ENCODE results near the gene TTC23. TPM values are rescaled to one million over a fixed set of nuclear protein-coding genes. Genes with fewer than 3 reads are reported as not detected.

Gene TTC23
- total and polyA plus RNA-seq, 8 donors = 3.8 to 75.3 (median 14.8) TPM

DNA sequence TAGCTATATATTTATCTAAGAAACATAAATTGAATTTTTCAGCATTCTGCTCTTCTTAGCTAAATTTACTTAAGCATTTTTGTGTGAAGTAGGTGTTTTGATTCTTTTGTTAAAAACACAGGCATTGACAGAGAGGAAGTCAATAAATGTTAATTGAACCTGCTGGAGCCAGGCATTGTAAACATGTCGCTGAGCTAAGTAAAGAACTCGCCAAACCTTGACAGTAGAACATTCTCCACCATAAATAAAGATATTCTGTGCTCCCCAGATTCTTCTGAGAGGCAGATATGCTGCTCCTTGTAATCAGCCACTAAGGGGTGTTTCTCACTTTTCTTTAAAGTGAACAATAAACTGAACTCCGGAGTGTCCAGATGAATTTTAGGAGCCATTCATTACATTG lies 106.1 kb downstream of the TTC23 start:
- DNase-seq = no peak
- no peak overlapping the region for H3K4me3 ChIP-seq
- intact Hi-C loops (cut with DNase I; ENCODE audit: low total_unique reads) = no loop called here
- H3K36me3 ChIP-seq = peaks cover 0 to 21% (median 11%) of the 10 kb centered on the region in 4 donors
- H3K27me3 ChIP-seq = no peaks in the 10 kb centered on the region
- TF ChIP-seq POLR2A (IDR thresholded peaks at IDR 0.05) (no peak), POLR2AphosphoS5 (IDR thresholded peaks at IDR 0.05) (no peak), EP300 (IDR thresholded peaks at IDR 0.05) (no peak)
- H3K4me1 ChIP-seq = peaks cover 0 to 60% (median 14%) of the 10 kb centered on the region in 4 donors
- 36 to 51% (median 49%) methylated on average over 3 of the region's 3 CpGs for WGBS, 5 donors
- peak overlapping the region in 4 of 5 donors; percentile 57 to 96 (median 66) for H3K27ac ChIP-seq
- no peaks in the 10 kb centered on the region for H3K9me3 ChIP-seq

DNA sequence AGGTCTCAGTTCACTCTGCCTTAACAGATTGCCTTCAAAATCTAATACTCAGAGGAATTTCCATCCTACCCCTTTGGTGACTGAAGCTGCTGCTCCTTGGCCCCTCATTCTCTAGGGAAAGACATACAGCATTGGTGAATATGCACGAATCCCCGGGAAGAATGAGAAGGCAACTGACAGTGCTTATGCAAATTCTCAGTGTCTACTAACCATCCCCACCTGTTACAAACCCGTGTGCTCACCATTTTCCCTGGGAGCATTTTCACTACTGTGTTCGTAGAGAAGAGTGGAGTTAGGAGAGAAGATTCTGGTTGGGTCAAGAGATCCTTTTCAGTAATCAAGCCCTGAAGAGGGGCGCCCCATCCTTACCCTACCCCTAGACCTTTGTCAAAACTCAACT lies 106.8 kb downstream of the TTC23 start:
- TF ChIP-seq POLR2A (IDR thresholded peaks at IDR 0.05) (no peak), POLR2AphosphoS5 (IDR thresholded peaks at IDR 0.05) (no peak), EP300 (IDR thresholded peaks at IDR 0.05) (no peak)
- TF ChIP-seq, protein P1, sequence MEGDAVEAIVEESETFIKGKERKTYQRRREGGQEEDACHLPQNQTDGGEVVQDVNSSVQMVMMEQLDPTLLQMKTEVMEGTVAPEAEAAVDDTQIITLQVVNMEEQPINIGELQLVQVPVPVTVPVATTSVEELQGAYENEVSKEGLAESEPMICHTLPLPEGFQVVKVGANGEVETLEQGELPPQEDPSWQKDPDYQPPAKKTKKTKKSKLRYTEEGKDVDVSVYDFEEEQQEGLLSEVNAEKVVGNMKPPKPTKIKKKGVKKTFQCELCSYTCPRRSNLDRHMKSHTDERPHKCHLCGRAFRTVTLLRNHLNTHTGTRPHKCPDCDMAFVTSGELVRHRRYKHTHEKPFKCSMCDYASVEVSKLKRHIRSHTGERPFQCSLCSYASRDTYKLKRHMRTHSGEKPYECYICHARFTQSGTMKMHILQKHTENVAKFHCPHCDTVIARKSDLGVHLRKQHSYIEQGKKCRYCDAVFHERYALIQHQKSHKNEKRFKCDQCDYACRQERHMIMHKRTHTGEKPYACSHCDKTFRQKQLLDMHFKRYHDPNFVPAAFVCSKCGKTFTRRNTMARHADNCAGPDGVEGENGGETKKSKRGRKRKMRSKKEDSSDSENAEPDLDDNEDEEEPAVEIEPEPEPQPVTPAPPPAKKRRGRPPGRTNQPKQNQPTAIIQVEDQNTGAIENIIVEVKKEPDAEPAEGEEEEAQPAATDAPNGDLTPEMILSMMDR (IDR thresholded peaks at IDR 0.05) = no peak

DNA sequence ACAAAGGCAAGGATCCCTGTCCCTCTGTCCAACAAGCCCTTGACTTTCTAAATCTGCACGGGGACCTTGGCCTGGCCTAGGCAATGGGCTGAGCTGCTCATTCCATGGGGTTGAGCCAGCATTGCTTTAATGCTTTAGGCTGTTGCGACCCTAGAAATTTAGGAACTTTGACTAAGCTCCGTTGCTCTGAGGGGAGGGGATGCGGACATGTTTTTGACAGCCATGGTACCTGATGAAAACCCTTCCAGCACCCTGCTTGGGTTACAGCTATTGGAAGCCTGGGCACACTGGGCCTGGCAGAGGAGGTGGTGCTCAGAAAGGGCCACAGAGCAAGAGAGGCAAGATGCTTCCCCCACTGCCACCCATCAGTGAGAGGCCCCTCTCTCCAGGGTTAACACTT lies 107.4 kb downstream of the TTC23 start:
- Histone ChIP-seq H3K36me3 (peaks cover 7 to 28% (median 22%) of the 10 kb centered on the region in 4 donors), H3K27me3 (no peaks in the 10 kb centered on the region), H3K27ac (peak overlapping the region in 3 of 5 donors; percentile 57 to 96 (median 69)), H3K9me3 (no peaks in the 10 kb centered on the region), H3K4me3 (no peak overlapping the region), H3K4me1 (peaks cover 0 to 60% (median 14%) of the 10 kb centered on the region in 4 donors)
- DNase-seq = no peak
- intact Hi-C loops (cut with DNase I; ENCODE audit: low total_unique reads) = no loop called here
- 79 to 91% (median 88%) methylated on average over 4 of the region's 4 CpGs for WGBS, 5 donors
- TF ChIP-seq, protein P1 (IDR thresholded peaks at IDR 0.05) = no peak
- TF ChIP-seq POLR2AphosphoS5 (IDR thresholded peaks at IDR 0.05) (no peak), EP300 (IDR thresholded peaks at IDR 0.05) (no peak)

More for the DNA sequence above, 106.8 kb downstream of the TTC23 start:
- intact Hi-C loops (cut with DNase I; ENCODE audit: low total_unique reads) = no loop called here
- H3K36me3 ChIP-seq = peaks cover under 1 to 22% (median 16%) of the 10 kb centered on the region in 4 donors
- peaks cover 0 to 60% (median 14%) of the 10 kb centered on the region in 4 donors for H3K4me1 ChIP-seq
- H3K27ac ChIP-seq = peak overlapping the region in 3 of 5 donors; percentile 57 to 96 (median 69)
- no peaks in the 10 kb centered on the region for H3K27me3 ChIP-seq
- no peak for DNase-seq
- 75 to 85% (median 81%) methylated on average over 5 of the region's 5 CpGs for WGBS, 5 donors
- H3K4me3 ChIP-seq = no peak overlapping the region
- H3K9me3 ChIP-seq = no peaks in the 10 kb centered on the region

DNA sequence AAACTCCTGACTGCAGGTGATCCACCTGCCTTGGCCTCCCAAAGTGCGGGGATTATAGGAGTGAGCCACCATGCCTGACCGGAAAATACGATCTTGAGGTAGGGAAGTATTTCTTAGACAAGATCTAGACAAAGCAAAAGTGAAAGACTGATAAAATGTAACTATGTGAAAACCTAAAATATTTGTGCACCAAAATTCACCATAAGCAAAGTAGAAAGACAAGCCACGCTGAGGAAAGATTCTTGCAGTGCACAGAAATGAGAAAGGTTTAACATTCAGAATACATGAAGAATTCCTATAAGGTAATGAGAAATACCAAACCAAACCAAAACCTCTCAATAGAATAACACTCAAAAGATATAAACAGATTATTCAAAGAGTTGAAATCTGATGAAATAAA lies 108.8 kb downstream of the TTC23 start:
- Histone ChIP-seq H3K4me3 (no peak overlapping the region), H3K9me3 (no peaks in the 10 kb centered on the region), H3K36me3 (peaks cover 7 to 29% (median 26%) of the 10 kb centered on the region in 4 donors), H3K4me1 (peaks cover 0 to 53% (median 10%) of the 10 kb centered on the region in 4 donors), H3K27ac (peak overlapping the region in 1 of 5 donors; percentile 96), H3K27me3 (no peaks in the 10 kb centered on the region)
- intact Hi-C loops (cut with DNase I; ENCODE audit: low total_unique reads) = no loop called here
- DNase-seq = no peak
- 92 to 100% (median 99%) methylated on average over 4 of the region's 4 CpGs for WGBS, 5 donors
- no peak for TF ChIP-seq EP300 (IDR thresholded peaks at IDR 0.05)
- TF ChIP-seq POLR2A (IDR thresholded peaks at IDR 0.05) = no peak
- TF ChIP-seq, protein P1 (IDR thresholded peaks at IDR 0.05) = no peak
- no peak for TF ChIP-seq POLR2AphosphoS5 (IDR thresholded peaks at IDR 0.05)

DNA sequence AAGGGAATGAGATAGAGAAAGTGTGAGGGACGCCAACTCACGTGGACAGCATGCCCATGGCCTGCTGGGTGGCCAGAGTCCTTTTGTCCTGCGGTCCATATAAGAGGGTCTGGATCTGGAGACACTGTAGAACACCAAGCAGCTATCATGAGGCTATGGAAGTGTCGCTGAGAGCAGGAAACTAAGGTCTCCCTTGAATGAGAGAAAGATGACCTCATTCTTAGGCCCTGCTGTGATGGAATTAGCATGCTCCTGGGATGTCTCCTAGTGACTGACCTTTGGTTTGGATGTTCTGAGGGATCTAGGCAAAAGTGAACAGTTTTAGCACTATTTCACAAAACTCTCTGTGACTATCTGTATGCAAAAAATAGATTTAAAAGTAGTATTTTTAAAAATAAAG lies 110.1 kb downstream of the TTC23 start:
- no peak for DNase-seq
- Histone ChIP-seq H3K36me3 (peaks cover 7 to 28% (median 26%) of the 10 kb centered on the region in 4 donors), H3K9me3 (no peaks in the 10 kb centered on the region), H3K27me3 (no peaks in the 10 kb centered on the region), H3K4me3 (no peak overlapping the region), H3K4me1 (peaks cover 0 to 48% (median 15%) of the 10 kb centered on the region in 4 donors), H3K27ac (peak overlapping the region in 2 of 5 donors; percentile 29 to 96)
- TF ChIP-seq, protein P1 (IDR thresholded peaks at IDR 0.05) = no peak
- no peak for TF ChIP-seq POLR2A (IDR thresholded peaks at IDR 0.05)
- intact Hi-C loops (cut with DNase I; ENCODE audit: low total_unique reads) = no loop called here
- WGBS, 5 donors = 86 to 92% (median 88%) methylated on average over 4 of the region's 4 CpGs
